Kidney tubule cell (primary cell): Measurements from ENCODE around the gene NMNAT2.

Experiments used
- DNase-seq: peaks from one replicate; pipeline ENCODE4 v3.0.0-alpha.2; 2018; ENCODE audit warnings: low spot score

Gene NMNAT2

GRCh38 chr1:183212870-183213269 lies 205.3 kb downstream of the NMNAT2 start:
- no peak for DNase-seq

GRCh38 chr1:183210681-183211080 lies 207.5 kb downstream of the NMNAT2 start:
- no peak for DNase-seq

- peak; percentile 87 for DNase-seq
These were observed 208.5 kb downstream of the NMNAT2 start for GRCh38 chr1:183209533-183210158.

GRCh38 chr1:183206538-183207122 lies 211.6 kb downstream of the NMNAT2 start:
- no peak for DNase-seq

- DNase-seq = no peak
These were observed 212.9 kb downstream of the NMNAT2 start for GRCh38 chr1:183205196-183205781.

GRCh38 chr1:183203094-183203493 lies 215.1 kb downstream of the NMNAT2 start:
- DNase-seq = no peak

GRCh38 chr1:183200451-183200850 lies 217.7 kb downstream of the NMNAT2 start:
- no peak for DNase-seq

- no peak for DNase-seq
These were observed 218.9 kb downstream of the NMNAT2 start for GRCh38 chr1:183199304-183199703.

GRCh38 chr1:183198463-183198862 lies 219.7 kb downstream of the NMNAT2 start:
- peak; percentile 92 for DNase-seq
